SIG-M5 treated with dmso at 0.1 percent for 504 hours (cell line): ENCODE measurements around the gene HIVEP2.

Experiments used
- DNase-seq: peaks from one replicate; lab custom pipeline; 2025; ENCODE audit not compliant: unreplicated experiment; lab: John Stamatoyannopoulos, UW

HIVEP2 gene

GRCh38 chr6:142823256-142823902, 121.6 kb downstream of the HIVEP2 start:
- DNase-seq = no peak

GRCh38 chr6:142822842-142823241, 122.1 kb downstream of the HIVEP2 start:
- no peak for DNase-seq

GRCh38 chr6:142822383-142822782, 122.6 kb downstream of the HIVEP2 start:
- no peak for DNase-seq

GRCh38 chr6:142821860-142822259, 123.1 kb downstream of the HIVEP2 start:
- no peak for DNase-seq

GRCh38 chr6:142821164-142821716, 123.7 kb downstream of the HIVEP2 start:
- no peak for DNase-seq

GRCh38 chr6:142820338-142821051, 124.5 kb downstream of the HIVEP2 start:
- DNase-seq = no peak

GRCh38 chr6:142819603-142820337, 125.2 kb downstream of the HIVEP2 start:
- DNase-seq = no peak

GRCh38 chr6:142816486-142816885, 128.5 kb downstream of the HIVEP2 start:
- DNase-seq = no peak

- no peak for DNase-seq
These were observed 128.9 kb downstream of the HIVEP2 start for GRCh38 chr6:142816031-142816430.

- DNase-seq = no peak
These were observed 133.1 kb downstream of the HIVEP2 start for GRCh38 chr6:142811923-142812322.

GRCh38 chr6:142810952-142811514, 133.9 kb downstream of the HIVEP2 start:
- DNase-seq = no peak

GRCh38 chr6:142809947-142810346, 135.0 kb downstream of the HIVEP2 start:
- DNase-seq = no peak

- no peak for DNase-seq
These were observed 136.4 kb downstream of the HIVEP2 start for GRCh38 chr6:142808405-142809061.

GRCh38 chr6:142805042-142805441, 139.9 kb downstream of the HIVEP2 start:
- DNase-seq = no peak

- DNase-seq = no peak
These were observed 140.5 kb downstream of the HIVEP2 start for GRCh38 chr6:142804490-142804889.

- no peak for DNase-seq
These were observed 141.4 kb downstream of the HIVEP2 start for GRCh38 chr6:142803495-142804058.

GRCh38 chr6:142803032-142803431, 141.9 kb downstream of the HIVEP2 start:
- DNase-seq = peak; percentile 12

GRCh38 chr6:142802124-142802523, 142.9 kb downstream of the HIVEP2 start:
- peak; percentile 7 for DNase-seq

GRCh38 chr6:142800240-142800639, 144.7 kb downstream of the HIVEP2 start:
- DNase-seq = no peak

- no peak for DNase-seq
These were observed 145.3 kb downstream of the HIVEP2 start for GRCh38 chr6:142799639-142800038.

GRCh38 chr6:142797159-142797558, 147.8 kb downstream of the HIVEP2 start:
- DNase-seq = no peak
